ENCODE results near the gene NBAS.
"Not testable (repeated sequence)": the region's sequence is repeated elsewhere in the genome, so short reads cannot be mapped to it uniquely, and the experiment has no call there.

Gene NBAS

GRCh38 chr2:15472133-15472532, 89.0 kb downstream of the NBAS start:
- peaks cover 5% of the 10 kb centered on the region for H3K9me3 Mint-ChIP-seq
- DNase-seq (ENCODE audit: low spot score): no peak
- H3K27me3 Mint-ChIP-seq (ENCODE audit: low read depth): no peaks in the 10 kb centered on the region
- no peak overlapping the region for H3K27ac Mint-ChIP-seq
- peaks cover 39% of the 10 kb centered on the region for H3K36me3 Mint-ChIP-seq (ENCODE audit: low read depth)
- no peak overlapping the region for H3K4me3 Mint-ChIP-seq
- H3K4me1 Mint-ChIP-seq (ENCODE audit: low read depth): peaks cover 2% of the 10 kb centered on the region

DNA sequence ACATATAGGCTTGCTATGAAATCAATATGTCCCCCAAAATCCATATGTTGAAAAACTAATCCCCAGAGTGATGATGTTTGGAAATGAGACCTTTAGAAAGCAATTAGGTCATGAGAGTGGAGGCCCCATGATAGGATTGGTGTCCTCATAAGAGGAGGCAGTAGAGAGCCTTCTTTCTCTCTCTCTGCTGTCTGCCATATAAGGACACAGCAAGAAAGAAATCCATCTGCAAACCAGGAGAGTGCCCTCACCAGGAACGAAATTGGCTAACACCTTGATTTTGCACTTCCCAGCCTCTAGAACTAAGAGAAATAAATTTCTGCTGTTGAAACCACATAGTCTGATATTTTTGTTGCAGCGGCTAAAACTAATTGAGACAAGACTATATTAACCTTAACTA, 89.5 kb downstream of the NBAS start:
- Mint-ChIP-seq H3K27ac (no peak overlapping the region), H3K27me3 (ENCODE audit: low read depth) (no peaks in the 10 kb centered on the region), H3K4me1 (ENCODE audit: low read depth) (peaks cover 2% of the 10 kb centered on the region), H3K9me3 (peaks cover 5% of the 10 kb centered on the region), H3K4me3 (no peak overlapping the region), H3K36me3 (ENCODE audit: low read depth) (peaks cover 40% of the 10 kb centered on the region)
- no peak for DNase-seq (ENCODE audit: low spot score)

DNA sequence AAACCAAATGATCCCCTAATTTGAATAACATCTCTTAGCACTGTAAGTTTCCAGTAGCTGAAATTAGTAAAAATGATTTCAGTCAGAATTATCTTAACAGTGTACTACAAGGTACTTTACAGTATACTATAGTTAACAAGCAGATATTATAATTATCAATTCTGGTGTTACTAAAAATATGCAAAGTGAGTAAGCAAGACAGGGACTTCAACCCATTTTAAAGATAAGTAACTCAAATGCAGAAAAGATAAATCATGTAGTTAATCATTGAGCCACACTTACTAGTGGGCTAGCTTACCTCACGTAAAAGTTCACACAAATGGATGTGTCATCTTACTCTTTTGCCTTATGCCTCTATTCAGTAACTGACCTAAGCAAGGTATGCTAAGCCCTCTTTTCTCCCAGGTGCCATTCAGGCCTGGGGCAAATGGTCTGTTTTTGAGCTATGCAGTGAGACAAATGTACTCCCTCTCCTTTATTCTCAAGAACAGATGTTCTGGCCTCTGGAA, 101.0 kb downstream of the NBAS start:
- Mint-ChIP-seq H3K9me3 (no peaks in the 10 kb centered on the region), H3K4me3 (no peak overlapping the region), H3K27ac (no peak overlapping the region)

GRCh38 chr2:15458277-15458676, 102.9 kb downstream of the NBAS start:
- no peak overlapping the region for H3K4me3 Mint-ChIP-seq
- H3K4me1 Mint-ChIP-seq (ENCODE audit: low read depth): no peaks in the 10 kb centered on the region

More for the DNA sequence above, 101.0 kb downstream of the NBAS start:
- Mint-ChIP-seq H3K36me3 (ENCODE audit: low read depth) (peaks cover 28% of the 10 kb centered on the region), H3K4me1 (ENCODE audit: low read depth) (no peaks in the 10 kb centered on the region), H3K27me3 (ENCODE audit: low read depth) (no peaks in the 10 kb centered on the region)
- DNase-seq (ENCODE audit: low spot score): no peak

DNA sequence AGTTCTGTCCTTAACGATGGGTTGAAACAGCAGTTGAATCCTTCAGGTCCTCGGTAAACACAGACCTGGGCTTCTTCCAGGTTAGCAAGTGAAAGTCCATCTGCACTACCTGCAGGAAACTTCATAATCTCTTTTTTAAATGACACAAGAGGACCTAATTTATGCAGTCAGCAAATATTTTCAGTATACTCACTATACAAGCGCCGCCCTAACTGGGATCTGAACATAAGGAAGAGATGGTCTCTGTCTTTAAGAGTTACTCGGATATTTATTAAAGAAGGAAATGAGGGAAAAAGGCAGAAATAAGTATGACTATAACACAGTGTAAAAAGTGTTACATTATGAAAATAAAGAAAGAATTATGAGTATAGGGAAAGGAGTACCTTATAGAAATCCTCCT, 103.3 kb downstream of the NBAS start:
- Mint-ChIP-seq H3K36me3 (ENCODE audit: low read depth) (peaks cover 24% of the 10 kb centered on the region), H3K27ac (no peak overlapping the region)
- DNase-seq (ENCODE audit: low spot score): no peak

More at GRCh38 chr2:15458277-15458676, 102.9 kb downstream of the NBAS start:
- Mint-ChIP-seq H3K36me3 (ENCODE audit: low read depth) (peaks cover 21% of the 10 kb centered on the region), H3K27ac (no peak overlapping the region), H3K9me3 (no peaks in the 10 kb centered on the region), H3K27me3 (ENCODE audit: low read depth) (no peaks in the 10 kb centered on the region)
- no peak for DNase-seq (ENCODE audit: low spot score)

GRCh38 chr2:15456352-15456751, 104.8 kb downstream of the NBAS start:
- no peaks in the 10 kb centered on the region for H3K9me3 Mint-ChIP-seq
- H3K27ac Mint-ChIP-seq: no peak overlapping the region
- no peak overlapping the region for H3K4me3 Mint-ChIP-seq
- DNase-seq (ENCODE audit: low spot score): no peak
- no peaks in the 10 kb centered on the region for H3K4me1 Mint-ChIP-seq (ENCODE audit: low read depth)
- H3K36me3 Mint-ChIP-seq (ENCODE audit: low read depth): peaks cover 23% of the 10 kb centered on the region
- H3K27me3 Mint-ChIP-seq (ENCODE audit: low read depth): no peaks in the 10 kb centered on the region

More for the DNA sequence above, 103.3 kb downstream of the NBAS start:
- Mint-ChIP-seq H3K9me3 (no peaks in the 10 kb centered on the region), H3K4me1 (ENCODE audit: low read depth) (no peaks in the 10 kb centered on the region), H3K4me3 (no peak overlapping the region), H3K27me3 (ENCODE audit: low read depth) (no peaks in the 10 kb centered on the region)

- Mint-ChIP-seq H3K4me1 (ENCODE audit: low read depth) (no peaks in the 10 kb centered on the region), H3K27me3 (ENCODE audit: low read depth) (no peaks in the 10 kb centered on the region), H3K4me3 (no peak overlapping the region), H3K27ac (no peak overlapping the region), H3K36me3 (ENCODE audit: low read depth) (peaks cover 18% of the 10 kb centered on the region), H3K9me3 (peaks cover 7% of the 10 kb centered on the region)
- no peak for DNase-seq (ENCODE audit: low spot score)
These were observed 110.3 kb downstream of the NBAS start for GRCh38 chr2:15450808-15451207.

- H3K9me3 Mint-ChIP-seq: peaks cover 10% of the 10 kb centered on the region
- H3K4me1 Mint-ChIP-seq (ENCODE audit: low read depth): no peaks in the 10 kb centered on the region
- peaks cover 20% of the 10 kb centered on the region for H3K36me3 Mint-ChIP-seq (ENCODE audit: low read depth)
- no peak overlapping the region for H3K27ac Mint-ChIP-seq
- DNase-seq (ENCODE audit: low spot score): no peak
- no peaks in the 10 kb centered on the region for H3K27me3 Mint-ChIP-seq (ENCODE audit: low read depth)
- no peak overlapping the region for H3K4me3 Mint-ChIP-seq
These were observed 111.4 kb downstream of the NBAS start for GRCh38 chr2:15449556-15450236.

- H3K4me1 Mint-ChIP-seq (ENCODE audit: low read depth): no peaks in the 10 kb centered on the region
- peaks cover 13% of the 10 kb centered on the region for H3K9me3 Mint-ChIP-seq
- no peak overlapping the region for H3K27ac Mint-ChIP-seq
- DNase-seq (ENCODE audit: low spot score): no peak
- no peaks in the 10 kb centered on the region for H3K27me3 Mint-ChIP-seq (ENCODE audit: low read depth)
- H3K4me3 Mint-ChIP-seq: no peak overlapping the region
- H3K36me3 Mint-ChIP-seq (ENCODE audit: low read depth): peaks cover 18% of the 10 kb centered on the region
These were observed 112.8 kb downstream of the NBAS start for GRCh38 chr2:15448250-15448839.

- no peaks in the 10 kb centered on the region for H3K27me3 Mint-ChIP-seq (ENCODE audit: low read depth)
- H3K9me3 Mint-ChIP-seq: peaks cover 13% of the 10 kb centered on the region
- no peak overlapping the region for H3K4me3 Mint-ChIP-seq
- H3K4me1 Mint-ChIP-seq (ENCODE audit: low read depth): no peaks in the 10 kb centered on the region
- no peak for DNase-seq (ENCODE audit: low spot score)
- peaks cover 12% of the 10 kb centered on the region for H3K36me3 Mint-ChIP-seq (ENCODE audit: low read depth)
- no peak overlapping the region for H3K27ac Mint-ChIP-seq
These were observed 113.8 kb downstream of the NBAS start for GRCh38 chr2:15447381-15447780.

DNA sequence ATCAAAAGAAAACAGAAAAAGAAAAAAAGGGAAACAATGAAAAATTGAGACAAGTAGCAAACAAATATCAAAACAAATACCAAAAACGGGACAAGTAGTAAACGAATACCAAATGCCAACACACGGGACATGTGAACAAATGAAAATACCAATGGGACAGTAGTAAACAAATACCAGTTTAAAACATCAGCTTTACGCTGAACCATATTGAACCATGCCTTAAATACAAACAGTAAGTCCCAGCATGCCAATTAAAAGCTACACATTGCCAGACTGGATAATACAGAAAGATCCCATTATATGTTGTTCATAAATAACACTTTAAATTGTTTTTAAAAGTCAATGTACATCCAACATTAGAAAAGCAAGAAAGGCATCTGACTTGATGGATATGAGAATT, 114.2 kb downstream of the NBAS start:
- H3K4me3 Mint-ChIP-seq: no peak overlapping the region
- H3K27ac Mint-ChIP-seq: no peak overlapping the region

GRCh38 chr2:15445891-15446562, 115.1 kb downstream of the NBAS start:
- H3K27ac Mint-ChIP-seq: no peak overlapping the region
- H3K27me3 Mint-ChIP-seq (ENCODE audit: low read depth): no peaks in the 10 kb centered on the region
- DNase-seq (ENCODE audit: low spot score): no peak
- H3K36me3 Mint-ChIP-seq (ENCODE audit: low read depth): peaks cover 10% of the 10 kb centered on the region
- no peak overlapping the region for H3K4me3 Mint-ChIP-seq
- no peaks in the 10 kb centered on the region for H3K4me1 Mint-ChIP-seq (ENCODE audit: low read depth)
- peaks cover 13% of the 10 kb centered on the region for H3K9me3 Mint-ChIP-seq

More for the DNA sequence above, 114.2 kb downstream of the NBAS start:
- Mint-ChIP-seq H3K27me3 (ENCODE audit: low read depth) (no peaks in the 10 kb centered on the region), H3K4me1 (ENCODE audit: low read depth) (no peaks in the 10 kb centered on the region), H3K36me3 (ENCODE audit: low read depth) (peaks cover 12% of the 10 kb centered on the region), H3K9me3 (peaks cover 13% of the 10 kb centered on the region)
- no peak for DNase-seq (ENCODE audit: low spot score)

DNA sequence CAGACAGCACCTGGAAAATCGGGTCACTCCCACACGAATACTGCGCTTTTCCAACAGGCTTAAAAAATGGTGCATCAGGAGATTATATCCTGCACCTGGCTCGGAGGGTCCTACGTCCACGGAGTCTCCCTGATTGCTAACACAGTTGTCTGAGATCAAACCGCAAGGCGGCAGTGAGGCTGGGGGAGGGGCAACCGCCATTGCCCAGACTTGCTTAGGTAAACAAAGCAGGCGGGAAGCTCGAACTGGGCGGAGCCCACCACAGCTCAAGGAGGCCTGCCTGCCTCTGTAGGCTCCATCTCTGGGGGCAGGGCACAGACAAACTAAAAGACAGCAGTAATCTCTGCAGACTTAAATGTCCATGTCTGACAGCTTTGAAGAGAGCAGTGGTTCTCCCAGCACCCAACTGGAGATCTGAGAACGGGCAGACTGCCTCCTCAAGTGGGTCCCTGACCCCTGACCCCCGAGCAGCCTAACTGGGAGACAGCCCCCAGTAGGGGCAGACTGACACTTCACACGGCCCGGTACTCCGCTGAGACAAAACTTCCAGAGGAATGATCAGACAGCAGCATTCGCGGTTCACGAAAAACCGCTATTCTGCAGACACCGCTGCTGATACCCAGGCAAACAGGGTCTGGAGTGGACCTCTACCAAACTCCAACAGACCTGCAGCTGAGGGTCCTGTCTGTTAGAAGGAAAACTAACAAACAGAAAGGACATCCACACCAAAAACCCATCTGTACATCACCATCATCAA, 121.2 kb downstream of the NBAS start:
- H3K9me3 Mint-ChIP-seq; H3K27ac Mint-ChIP-seq; H3K4me3 Mint-ChIP-seq; H3K4me1 Mint-ChIP-seq (ENCODE audit: low read depth); H3K36me3 Mint-ChIP-seq (ENCODE audit: low read depth); DNase-seq (ENCODE audit: low spot score); H3K27me3 Mint-ChIP-seq (ENCODE audit: low read depth): not testable (repeated sequence)

DNA sequence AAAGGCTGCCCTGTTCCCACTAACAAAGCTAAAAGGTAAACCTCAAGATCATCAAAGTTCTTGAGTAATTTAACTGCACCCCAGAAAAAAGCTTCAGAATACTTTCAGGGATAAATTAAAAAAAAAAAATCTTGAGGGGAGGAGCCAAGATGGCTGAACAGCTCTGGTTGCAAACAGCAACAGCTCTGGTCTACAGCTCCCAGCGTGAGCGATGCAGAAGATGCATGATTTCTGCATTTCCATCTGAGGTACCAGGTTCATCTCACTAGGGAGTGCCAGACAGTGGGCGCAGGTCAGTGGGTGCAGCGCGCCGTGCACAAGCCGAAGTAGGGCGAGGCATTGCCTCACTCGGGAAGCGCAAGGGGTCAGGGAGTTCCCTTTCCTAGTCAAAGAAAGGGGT, 121.8 kb downstream of the NBAS start:
- not testable (repeated sequence) for H3K27ac Mint-ChIP-seq; H3K4me1 Mint-ChIP-seq (ENCODE audit: low read depth); H3K9me3 Mint-ChIP-seq

More for the DNA sequence above, 121.8 kb downstream of the NBAS start:
- not testable (repeated sequence) for H3K36me3 Mint-ChIP-seq (ENCODE audit: low read depth); H3K27me3 Mint-ChIP-seq (ENCODE audit: low read depth); DNase-seq (ENCODE audit: low spot score); H3K4me3 Mint-ChIP-seq

All from T-helper 2 cell treated with Interferon-gamma antibody and Interleukin-4, amounts not matched to agents 5 μg/mL and 100 μg/mL, for 36 hours (primary cell).